H9 (cell line): Measurements from ENCODE around the gene PRSS23. TPM values are rescaled to one million over a fixed set of nuclear protein-coding genes. Genes with fewer than 3 reads are reported as not detected.

Experiments
- DNase-seq: peaks from one replicate; pipeline ENCODE4 v3.0.0-alpha.2; 2017
- H2AFZ ChIP-seq: one replicate; pipeline ENCODE4 v1.6.1; 2013; ENCODE audit warnings: mild to moderate bottlenecking, low read length, control low read depth, moderate library complexity
- H2AK5ac ChIP-seq: 2 replicates; pipeline ENCODE4 v1.6.1; 2013; ENCODE audit warnings: low read length, control low read depth, mixed read lengths; ENCODE audit not compliant: insufficient read length
- H2BK120ac ChIP-seq: one replicate; pipeline ENCODE4 v1.6.1; 2013; ENCODE audit warnings: low read depth, mild to moderate bottlenecking, low read length, control low read depth, inconsistent platforms; ENCODE audit not compliant: poor library complexity, severe bottlenecking
- H2BK12ac ChIP-seq: 2 replicates; pipeline ENCODE4 v1.6.1; 2013; ENCODE audit warnings: low read length, control low read depth, mixed read lengths, low read depth; ENCODE audit not compliant: insufficient read length
- H2BK15ac ChIP-seq: 2 replicates; pipeline ENCODE4 v1.6.1; 2013; ENCODE audit warnings: low read depth, low read length, control low read depth
- H2BK20ac ChIP-seq: one replicate; pipeline ENCODE4 v1.6.1; 2013; ENCODE audit warnings: low read depth, mild to moderate bottlenecking, low read length, control low read depth, inconsistent platforms; ENCODE audit not compliant: poor library complexity, severe bottlenecking
- H2BK5ac ChIP-seq: 2 replicates; pipeline ENCODE4 v1.6.1; 2013; ENCODE audit warnings: low read length, control low read depth, mixed read lengths; ENCODE audit not compliant: insufficient read length
- H3K14ac ChIP-seq: 2 replicates; pipeline ENCODE4 v1.6.1; 2013; ENCODE audit warnings: low read length, control low read depth; ENCODE audit not compliant: insufficient read depth
- H3K18ac ChIP-seq: 2 replicates; pipeline ENCODE4 v1.6.1; 2013; ENCODE audit warnings: low read depth, mild to moderate bottlenecking, mixed read lengths, low read length, control low read depth; ENCODE audit not compliant: insufficient read length
- H3K23ac ChIP-seq: 2 replicates; pipeline ENCODE4 v1.6.1; 2013; ENCODE audit warnings: low read length, control low read depth, mixed read lengths, low read depth; ENCODE audit not compliant: insufficient read length
- H3K23me2 ChIP-seq: 2 replicates; pipeline ENCODE4 v1.6.1; 2013; ENCODE audit warnings: low read depth, mild to moderate bottlenecking, mixed read lengths, low read length, control low read depth; ENCODE audit not compliant: insufficient read length, poor library complexity, severe bottlenecking
- H3K27ac ChIP-seq: 2 replicates; pipeline ENCODE4 v1.5.1; 2013; ENCODE audit warnings: low read length, control low read depth, mixed read lengths, low read depth; ENCODE audit not compliant: insufficient read length
- H3K27me3 ChIP-seq: 2 replicates; pipeline ENCODE4 v1.6.1; 2013; ENCODE audit warnings: low read length, control low read depth, inconsistent platforms; ENCODE audit not compliant: insufficient read depth
- H3K4ac ChIP-seq: 2 replicates; pipeline ENCODE4 v1.6.1; 2013; ENCODE audit warnings: low read depth, mild to moderate bottlenecking, control low read depth, inconsistent platforms, low read length, moderate library complexity
- H3K4me1 ChIP-seq: 2 replicates; pipeline ENCODE4 v1.6.1; 2013; ENCODE audit warnings: low read length, control low read depth, inconsistent platforms; ENCODE audit not compliant: insufficient read depth
- H3K4me2 ChIP-seq: 2 replicates; pipeline ENCODE4 v1.6.1; 2013; ENCODE audit warnings: low read length, control low read depth, mixed read lengths; ENCODE audit not compliant: insufficient read length, insufficient read depth
- H3K56ac ChIP-seq: 2 replicates; pipeline ENCODE4 v1.6.1; 2013; ENCODE audit warnings: low read depth, mild to moderate bottlenecking, mixed read lengths, low read length, control low read depth; ENCODE audit not compliant: insufficient read length
- H3K79me1 ChIP-seq: 2 replicates; pipeline ENCODE4 v1.6.1; 2013; ENCODE audit warnings: low read depth, mild to moderate bottlenecking, moderate library complexity, low read length, control low read depth, inconsistent platforms; ENCODE audit not compliant: insufficient read depth, poor library complexity, severe bottlenecking
- H3K79me2 ChIP-seq: 2 replicates; pipeline ENCODE4 v1.6.1; 2013; ENCODE audit warnings: low read length, control low read depth, inconsistent platforms; ENCODE audit not compliant: insufficient read depth
- H3K9ac ChIP-seq: 2 replicates; pipeline ENCODE4 v1.6.1; 2013; ENCODE audit warnings: low read length, control low read depth, mixed read lengths; ENCODE audit not compliant: insufficient read length; ENCODE audit errors: extremely low read depth
- H3K9me3 ChIP-seq: one replicate; pipeline ENCODE4 v1.6.1; 2013; ENCODE audit warnings: low read depth, low read length, inconsistent platforms; ENCODE audit not compliant: control insufficient read depth
- H3T11ph ChIP-seq: one replicate; pipeline ENCODE4 v1.6.1; 2013; ENCODE audit warnings: mild to moderate bottlenecking, low read length, control low read depth, inconsistent platforms
- H4K20me1 ChIP-seq: one replicate; pipeline ENCODE4 v1.6.1; 2013; ENCODE audit not compliant: control insufficient read depth, insufficient read length, insufficient read depth
- H4K5ac ChIP-seq: 2 replicates; pipeline ENCODE4 v1.6.1; 2013; ENCODE audit warnings: low read depth, mild to moderate bottlenecking, mixed read lengths, low read length, control low read depth; ENCODE audit not compliant: insufficient read length
- H4K8ac ChIP-seq: replicated peaks from 2 replicates; pipeline ENCODE4 v1.6.1; 2013; ENCODE audit warnings: low read length, control low read depth, mixed read lengths, low read depth; ENCODE audit not compliant: insufficient read length
- H4K91ac ChIP-seq: 2 replicates; pipeline ENCODE4 v1.6.1; 2013; ENCODE audit warnings: low read depth, mild to moderate bottlenecking, moderate library complexity, mixed read lengths, low read length, control low read depth; ENCODE audit not compliant: insufficient read length
- H3K27ac Mint-ChIP-seq, 3 experiments: 2 replicates in 2 of 3; 3 replicates in 1 of 3; pipeline ENCODE4 v1.8.0; 2020 to 2021; ENCODE audit warnings: mixed read lengths in 3 of 3, mild to moderate bottlenecking in 1 of 3, moderate library complexity in 1 of 3
- H3K27me3 Mint-ChIP-seq: 2 replicates; pipeline ENCODE4 v1.8.0; 2021; ENCODE audit warnings: low read depth, mild to moderate bottlenecking, moderate library complexity, mixed read lengths
- H3K36me3 Mint-ChIP-seq, 3 experiments: 2 replicates in 2 of 3; 3 replicates in 1 of 3; pipeline ENCODE4 v1.8.0; 2020 to 2021; ENCODE audit warnings: low read depth in 3 of 3, mixed read lengths in 3 of 3; ENCODE audit not compliant: insufficient read depth in 1 of 3
- H3K4me1 Mint-ChIP-seq, 2 experiments: 2 replicates each; pipeline ENCODE4 v1.8.0; 2020; ENCODE audit warnings: mixed read lengths in 2 of 2
- H3K4me3 Mint-ChIP-seq, 2 experiments: 2 replicates in 1 of 2; 3 replicates in 1 of 2; pipeline ENCODE4 v1.8.0; 2020 to 2021; ENCODE audit warnings: mild to moderate bottlenecking in 2 of 2, mixed read lengths in 2 of 2, moderate library complexity in 1 of 2
- H3K9me3 Mint-ChIP-seq, 2 experiments: 2 replicates in 1 of 2; 3 replicates in 1 of 2; pipeline ENCODE4 v1.8.0; 2020; ENCODE audit warnings: mild to moderate bottlenecking in 2 of 2, mixed read lengths in 2 of 2, moderate library complexity in 1 of 2
- WGBS: extraction: QIAGEN DNeasy Blood & Tissue Kit; methylation state at CpG from one replicate; pipeline ENCODE4 v1.1.7; 2013; ENCODE audit warnings: missing lambda C conversion rate, low lambda C conversion rate, mixed read lengths; ENCODE audit not compliant: insufficient read length; ENCODE audit errors: extremely low coverage; 5-methylcytosine and 5-hydroxymethylcytosine counted together
- total RNA-seq: library from RNA; stranded (reverse); gene quantifications from 2 replicates; pipeline ENCODE4 v1.2.1, GENCODE V29; 2021
- TF ChIP-seq, protein P1 (sequence below): fragments of 200-600 bp; sonication (generic); conservative IDR thresholded peaks from 3 replicates; pipeline ENCODE4 v1.8.0; 2021; ENCODE audit warnings: antibody characterized with exemption, mild to moderate bottlenecking

PRSS23 gene
- total RNA-seq, 1 experiment from 2014 or later = 6.9 TPM

DNA sequence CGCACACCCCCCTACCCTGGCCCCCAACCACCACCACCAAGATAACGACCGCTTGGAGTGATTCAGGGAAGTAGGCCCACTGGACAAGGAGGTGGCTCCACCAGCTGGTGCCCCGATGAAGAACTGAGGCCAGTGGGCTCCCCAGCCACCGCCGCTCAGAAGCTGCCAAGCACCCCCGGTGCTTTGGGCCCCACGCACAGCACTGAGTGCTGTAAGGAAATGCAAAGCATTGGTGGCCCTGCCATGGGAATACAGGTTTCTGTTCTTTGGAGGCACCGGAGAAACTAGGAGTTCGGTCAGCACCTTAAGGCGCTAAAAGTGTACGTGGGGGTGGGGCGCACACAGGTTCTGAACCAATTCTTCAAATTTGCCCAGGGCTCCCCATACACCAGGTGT, 664 bp upstream of the PRSS23 start:
- no peak overlapping the region for H2AFZ ChIP-seq
- H3K23me2 ChIP-seq = peaks cover 10% of the 10 kb centered on the region
- no peak overlapping the region for H2BK12ac ChIP-seq
- H3K23ac ChIP-seq = no peak overlapping the region
- H3K14ac ChIP-seq = peak overlapping the region; percentile 21; the same call in 1 of the 2 replicates
- H3K4me1 ChIP-seq = peaks cover 4% of the 10 kb centered on the region; the same call in 1 of the 2 replicates
- peak; percentile 52 for DNase-seq
- no peak overlapping the region for H3K27ac ChIP-seq
- no peak overlapping the region for H2BK20ac ChIP-seq
- H3K18ac ChIP-seq = peak overlapping the region; percentile 76
- Mint-ChIP-seq H3K9me3 (no peaks in the 10 kb centered on the region), H3K27me3 (peaks cover 29% of the 10 kb centered on the region), H3K4me3 (peak overlapping the region; percentile 63 to 78), H3K36me3 (no peaks in the 10 kb centered on the region), H3K4me1 (peaks cover 20 to 27% of the 10 kb centered on the region in 2 experiments), H3K27ac (no peak overlapping the region; a peak in 1 of 7 replicates)
- no peaks in the 10 kb centered on the region for H3K79me2 ChIP-seq
- peaks cover 5% of the 10 kb centered on the region; the same call in 1 of the 2 replicates for H3K27me3 ChIP-seq
- no peak overlapping the region for H4K91ac ChIP-seq
- H3K79me1 ChIP-seq = no peaks in the 10 kb centered on the region
- H3K56ac ChIP-seq = no peak overlapping the region
- H3T11ph ChIP-seq = no peak overlapping the region
- no CpG with 5 or more reads among the region's 13 CpGs for WGBS
- no peak overlapping the region for H2BK15ac ChIP-seq
- H4K5ac ChIP-seq = no peak overlapping the region
- no peak overlapping the region for H3K9ac ChIP-seq
- no peaks in the 10 kb centered on the region for H4K20me1 ChIP-seq
- no peak overlapping the region for H2BK120ac ChIP-seq
- peak overlapping the region; percentile 83 for H3K4me2 ChIP-seq
- no peak overlapping the region for H2AK5ac ChIP-seq
- H4K8ac ChIP-seq = no peak overlapping the region
- H3K4ac ChIP-seq = no peak overlapping the region
- H3K9me3 ChIP-seq = no peaks in the 10 kb centered on the region
- TF ChIP-seq, protein P1, sequence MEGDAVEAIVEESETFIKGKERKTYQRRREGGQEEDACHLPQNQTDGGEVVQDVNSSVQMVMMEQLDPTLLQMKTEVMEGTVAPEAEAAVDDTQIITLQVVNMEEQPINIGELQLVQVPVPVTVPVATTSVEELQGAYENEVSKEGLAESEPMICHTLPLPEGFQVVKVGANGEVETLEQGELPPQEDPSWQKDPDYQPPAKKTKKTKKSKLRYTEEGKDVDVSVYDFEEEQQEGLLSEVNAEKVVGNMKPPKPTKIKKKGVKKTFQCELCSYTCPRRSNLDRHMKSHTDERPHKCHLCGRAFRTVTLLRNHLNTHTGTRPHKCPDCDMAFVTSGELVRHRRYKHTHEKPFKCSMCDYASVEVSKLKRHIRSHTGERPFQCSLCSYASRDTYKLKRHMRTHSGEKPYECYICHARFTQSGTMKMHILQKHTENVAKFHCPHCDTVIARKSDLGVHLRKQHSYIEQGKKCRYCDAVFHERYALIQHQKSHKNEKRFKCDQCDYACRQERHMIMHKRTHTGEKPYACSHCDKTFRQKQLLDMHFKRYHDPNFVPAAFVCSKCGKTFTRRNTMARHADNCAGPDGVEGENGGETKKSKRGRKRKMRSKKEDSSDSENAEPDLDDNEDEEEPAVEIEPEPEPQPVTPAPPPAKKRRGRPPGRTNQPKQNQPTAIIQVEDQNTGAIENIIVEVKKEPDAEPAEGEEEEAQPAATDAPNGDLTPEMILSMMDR = 0 out of 3 replicates have a peak, but pooled peaks have one; percentile 22
- no peak overlapping the region for H2BK5ac ChIP-seq
